ENCODE data around the gene NEURL1B.
"Not testable (repeated sequence)": the region's sequence is repeated elsewhere in the genome, so short reads cannot be mapped to it uniquely, and the experiment has no call there.

NEURL1B gene

GRCh38 chr5:172646716-172647285 is 5.7 kb downstream of the NEURL1B start:
- no peak for FAIRE-seq
- no peak for DNase-seq (ENCODE audit: insufficient read length)
- TF ChIP-seq POLR2AphosphoS5 (IDR thresholded peaks at IDR 0.05; ENCODE audit: low read depth, low read length) (no peak), POLR2A (IDR thresholded peaks at IDR 0.05; ENCODE audit: low read depth, low read length) (no peak), TAF1 (IDR thresholded peaks at IDR 0.05; ENCODE audit: borderline replicate concordance, low read depth, low read length) (no peak)

GRCh38 chr5:172647352-172648012 is 6.4 kb downstream of the NEURL1B start:
- DNase-seq (ENCODE audit: insufficient read length) (no peak), FAIRE-seq (no peak)
- no peak for TF ChIP-seq POLR2A (IDR thresholded peaks at IDR 0.05; ENCODE audit: low read depth, low read length)
- no peak for TF ChIP-seq TAF1 (IDR thresholded peaks at IDR 0.05; ENCODE audit: borderline replicate concordance, low read depth, low read length)
- TF ChIP-seq POLR2AphosphoS5 (IDR thresholded peaks at IDR 0.05; ENCODE audit: low read depth, low read length): no peak

GRCh38 chr5:172648013-172648381 is 6.9 kb downstream of the NEURL1B start:
- TF ChIP-seq POLR2AphosphoS5 (IDR thresholded peaks at IDR 0.05; ENCODE audit: low read depth, low read length): no peak
- TF ChIP-seq POLR2A (IDR thresholded peaks at IDR 0.05; ENCODE audit: low read depth, low read length): no peak
- TF ChIP-seq TAF1 (IDR thresholded peaks at IDR 0.05; ENCODE audit: borderline replicate concordance, low read depth, low read length): no peak
- FAIRE-seq: no peak
- no peak for DNase-seq (ENCODE audit: insufficient read length)

GRCh38 chr5:172648755-172649154 is 7.7 kb downstream of the NEURL1B start:
- DNase-seq (ENCODE audit: insufficient read length) (no peak), FAIRE-seq (no peak)
- TF ChIP-seq TAF1 (IDR thresholded peaks at IDR 0.05; ENCODE audit: borderline replicate concordance, low read depth, low read length) (no peak), POLR2A (IDR thresholded peaks at IDR 0.05; ENCODE audit: low read depth, low read length) (no peak), POLR2AphosphoS5 (IDR thresholded peaks at IDR 0.05; ENCODE audit: low read depth, low read length) (no peak)

- not testable (repeated sequence) for DNase-seq (ENCODE audit: insufficient read length); FAIRE-seq
These were observed 15.4 kb downstream of the NEURL1B start for GRCh38 chr5:172656496-172656895.

- not testable (repeated sequence) for DNase-seq (ENCODE audit: insufficient read length); FAIRE-seq
These were observed 16.6 kb downstream of the NEURL1B start for GRCh38 chr5:172657524-172658233.

GRCh38 chr5:172658391-172658790 is 17.3 kb downstream of the NEURL1B start:
- FAIRE-seq: no peak

GRCh38 chr5:172658961-172659501 is 18.0 kb downstream of the NEURL1B start:
- TF ChIP-seq POLR2AphosphoS5 (IDR thresholded peaks at IDR 0.05; ENCODE audit: low read depth, low read length) (no peak), TAF1 (IDR thresholded peaks at IDR 0.05; ENCODE audit: borderline replicate concordance, low read depth, low read length) (no peak), POLR2A (IDR thresholded peaks at IDR 0.05; ENCODE audit: low read depth, low read length) (no peak)
- no peak for DNase-seq (ENCODE audit: insufficient read length)
- FAIRE-seq: no peak

More at GRCh38 chr5:172658391-172658790, 17.3 kb downstream of the NEURL1B start:
- DNase-seq (ENCODE audit: insufficient read length): no peak
- no peak for TF ChIP-seq POLR2A (IDR thresholded peaks at IDR 0.05; ENCODE audit: low read depth, low read length)
- no peak for TF ChIP-seq POLR2AphosphoS5 (IDR thresholded peaks at IDR 0.05; ENCODE audit: low read depth, low read length)
- TF ChIP-seq TAF1 (IDR thresholded peaks at IDR 0.05; ENCODE audit: borderline replicate concordance, low read depth, low read length): no peak

- no peak for DNase-seq (ENCODE audit: insufficient read length)
- TF ChIP-seq POLR2AphosphoS5 (IDR thresholded peaks at IDR 0.05; ENCODE audit: low read depth, low read length): no peak
- no peak for TF ChIP-seq TAF1 (IDR thresholded peaks at IDR 0.05; ENCODE audit: borderline replicate concordance, low read depth, low read length)
- TF ChIP-seq POLR2A (IDR thresholded peaks at IDR 0.05; ENCODE audit: low read depth, low read length): no peak
- FAIRE-seq: no peak
These were observed 18.5 kb downstream of the NEURL1B start for GRCh38 chr5:172659570-172659908.

GRCh38 chr5:172659909-172660628 is 19.0 kb downstream of the NEURL1B start:
- DNase-seq (ENCODE audit: insufficient read length) (no peak), FAIRE-seq (no peak)
- TF ChIP-seq POLR2A (IDR thresholded peaks at IDR 0.05; ENCODE audit: low read depth, low read length) (no peak), TAF1 (IDR thresholded peaks at IDR 0.05; ENCODE audit: borderline replicate concordance, low read depth, low read length) (no peak)

- no peak for DNase-seq (ENCODE audit: insufficient read length)
- TF ChIP-seq POLR2A (IDR thresholded peaks at IDR 0.05; ENCODE audit: low read depth, low read length): no peak
- no peak for TF ChIP-seq POLR2AphosphoS5 (IDR thresholded peaks at IDR 0.05; ENCODE audit: low read depth, low read length)
- no peak for TF ChIP-seq TAF1 (IDR thresholded peaks at IDR 0.05; ENCODE audit: borderline replicate concordance, low read depth, low read length)
- FAIRE-seq: no peak
These were observed 19.9 kb downstream of the NEURL1B start for GRCh38 chr5:172660974-172661373.

- no peak for DNase-seq (ENCODE audit: insufficient read length)
- TF ChIP-seq TAF1 (IDR thresholded peaks at IDR 0.05; ENCODE audit: borderline replicate concordance, low read depth, low read length) (no peak), POLR2A (IDR thresholded peaks at IDR 0.05; ENCODE audit: low read depth, low read length) (no peak), POLR2AphosphoS5 (IDR thresholded peaks at IDR 0.05; ENCODE audit: low read depth, low read length) (no peak)
- no peak for FAIRE-seq
These were observed 20.5 kb downstream of the NEURL1B start for GRCh38 chr5:172661526-172661925.

Measured in GM12892 (cell line).